K562 (cell line): ENCODE results near the gene NR2F2. TPM values are rescaled to one million over a fixed set of nuclear protein-coding genes. Genes with fewer than 3 reads are reported as not detected.
A peak's percentile ranks its signal among the peaks of the same experiment; 100 is the strongest.

Experiments used
- ATAC-seq: fragments of 200-7000 bp; cut with Tn5 transposase; 3 replicates; pipeline ENCODE4 v1.9.1; 2020; ENCODE audit warnings: moderate library complexity
- BruUV-seq: library from RNA; stranded (reverse); fragments of 400-500 nt; replicated peaks from 2 replicates; lab custom pipeline; 2021; lab: Mats Ljungman, UMichigan
- CTCF ChIA-PET: fragments of 300-600 bp; formaldehyde crosslinking; extraction: SDS; loops from one replicate; lab custom pipeline; 2021; ENCODE audit warnings: low intra/inter-chr PET ratio; lab: Yijun Ruan, JAX
- POLR2A ChIA-PET: fragments of 300-600, 350-650 bp; sonication (Branson Sonifier 250); formaldehyde crosslinking; extraction: SDS; loops from one replicate; lab custom pipeline; 2021; ENCODE audit warnings: antibody characterized with exemption, inconsistent platforms; lab: Yijun Ruan, JAX
- DNase-seq, 4 experiments: peaks; one replicate each; pipeline versions ENCODE4 v3.0.0 to v3.0.0-alpha.2; 2011 to 2018; ENCODE audit warnings: low spot score in 3 of 4, mixed read lengths in 3 of 4; ENCODE audit errors: extremely low read depth in 1 of 4
- FAIRE-seq: peaks from 2 replicates; lab custom pipeline; 2011; peaks lifted over from hg19 to GRCh38; lab: Jason Lieb, UNC
- H2AFZ ChIP-seq: 2 replicates; pipeline ENCODE4 v1.6.0; 2011; ENCODE audit warnings: low read depth, low read length, control low read depth, inconsistent platforms
- H3K27ac ChIP-seq: fragments of 200-600 bp; 3 replicates; pipeline ENCODE4 v1.8.0; 2011; ENCODE audit warnings: low read depth, mild to moderate bottlenecking, control low read depth, inconsistent platforms, low read length, moderate library complexity, mixed read lengths; ENCODE audit errors: extremely low read depth
- H3K27me3 ChIP-seq, 2 experiments: fragments of 300-600 bp in 1 of 2; 2 replicates in 1 of 2; 3 replicates in 1 of 2; pipeline versions ENCODE4 v1.6.0 to v1.8.0; 2011; ENCODE audit warnings: inconsistent platforms in 2 of 2, low read length in 2 of 2, mild to moderate bottlenecking in 1 of 2, mixed read lengths in 1 of 2, moderate library complexity in 1 of 2; ENCODE audit not compliant: control insufficient read depth in 2 of 2, insufficient read depth in 2 of 2
- H3K36me3 ChIP-seq: fragments of 300-600 bp; 3 replicates; pipeline ENCODE4 v1.8.0; 2011; ENCODE audit warnings: mild to moderate bottlenecking, low read length, inconsistent platforms; ENCODE audit not compliant: control insufficient read depth, insufficient read depth
- H3K4me1 ChIP-seq, 2 experiments: fragments of 200-600 bp in 1 of 2; replicated peaks in 1 of 2; 2 replicates in 1 of 2; 3 replicates in 1 of 2; pipeline versions ENCODE4 v1.5.1 to v1.8.0; 2011; ENCODE audit warnings: inconsistent platforms in 2 of 2, low read length in 2 of 2, mild to moderate bottlenecking in 1 of 2, mixed read lengths in 1 of 2, moderate library complexity in 1 of 2; ENCODE audit not compliant: control insufficient read depth in 2 of 2, insufficient read depth in 2 of 2
- H3K4me2 ChIP-seq: 2 replicates; pipeline ENCODE4 v1.6.1; 2011; ENCODE audit warnings: low read length, control low read depth, inconsistent platforms, mixed read lengths; ENCODE audit not compliant: insufficient read depth
- H3K4me3 ChIP-seq: fragments of 200-600 bp; sonication (generic), shearing (Covaris generic); 2 replicates; pipeline ENCODE4 v1.5.1; 2016; ENCODE audit warnings: control low read depth, inconsistent platforms
- H3K79me2 ChIP-seq: fragments of 200-600 bp; 3 replicates; pipeline ENCODE4 v1.8.0; 2011; ENCODE audit warnings: low read length, inconsistent platforms; ENCODE audit not compliant: control insufficient read depth, insufficient read depth
- H3K9ac ChIP-seq, 2 experiments: 2 replicates each; pipeline versions ENCODE4 v1.6.0 to v1.6.1; 2011; ENCODE audit warnings: low read depth in 2 of 2, low read length in 2 of 2, control low read depth in 1 of 2, inconsistent platforms in 1 of 2, mild to moderate bottlenecking in 1 of 2, mixed read lengths in 1 of 2; ENCODE audit not compliant: insufficient read depth in 1 of 2
- H3K9me1 ChIP-seq: one replicate; pipeline ENCODE4 v1.6.0; 2011; ENCODE audit warnings: inconsistent platforms, mild to moderate bottlenecking, low read length, moderate library complexity; ENCODE audit not compliant: control insufficient read depth, insufficient read depth
- H3K9me3 ChIP-seq: replicated peaks from 2 replicates; pipeline ENCODE4 v1.5.1; 2011; ENCODE audit warnings: low read depth, low read length, inconsistent platforms; ENCODE audit not compliant: control insufficient read depth, insufficient read depth
- H4K20me1 ChIP-seq: replicated peaks from 2 replicates; pipeline ENCODE4 v1.6.1; 2011; ENCODE audit warnings: low read length, inconsistent platforms, mixed read lengths; ENCODE audit not compliant: control insufficient read depth, insufficient read depth
- CBX2 ChIP-seq: fragments of 200-600 bp; sonication (generic); IDR thresholded peaks from one replicate; pipeline ENCODE4 v1.6.1; 2012; ENCODE audit warnings: mild to moderate bottlenecking, low read length, inconsistent platforms; ENCODE audit not compliant: insufficient read depth, poor library complexity, severe bottlenecking
- CBX8 ChIP-seq: fragments of 200-600 bp; sonication (generic); IDR thresholded peaks from 2 replicates; pipeline ENCODE4 v1.6.1; 2012; ENCODE audit warnings: borderline replicate concordance, mixed run types, low read depth, mild to moderate bottlenecking, moderate library complexity, mixed read lengths, low read length, control low read depth, inconsistent platforms; ENCODE audit not compliant: poor library complexity, severe bottlenecking; ENCODE audit errors: extremely low read depth
- HDAC1 ChIP-seq, 2 experiments: fragments of 450-650 bp; IDR thresholded peaks; 2 replicates each; pipeline ENCODE4 v1.6.1; 2016 to 2017; ENCODE audit warnings: inconsistent platforms in 1 of 2, mild to moderate bottlenecking in 1 of 2, moderate library complexity in 1 of 2
- MTA3 ChIP-seq: fragments of 450-650 bp; formaldehyde crosslinking; IDR thresholded peaks from 2 replicates; pipeline ENCODE4 v1.6.1; 2017; ENCODE audit warnings: mild to moderate bottlenecking, borderline replicate concordance
- PHF20 ChIP-seq: fragments of 450-650 bp; IDR thresholded peaks from 2 replicates; pipeline ENCODE4 v1.6.1; 2018; ENCODE audit not compliant: partially characterized antibody
- PTTG1 ChIP-seq: fragments of 450-650 bp; IDR thresholded peaks from 2 replicates; pipeline ENCODE4 v1.6.1; 2016; ENCODE audit warnings: low read depth, mild to moderate bottlenecking, missing genetic modification characterization, missing compliant biosample characterization
- RAD51 ChIP-seq: fragments of 450-650 bp; IDR thresholded peaks from 2 replicates; pipeline ENCODE4 v1.7.1; 2016; ENCODE audit warnings: low read depth, mild to moderate bottlenecking, borderline replicate concordance
- RBM14 ChIP-seq: fragments of 200-400 bp; formaldehyde crosslinking; IDR thresholded peaks from 2 replicates; pipeline ENCODE4 v1.6.1; 2018; ENCODE audit warnings: low read depth, mild to moderate bottlenecking, low read length, moderate library complexity, borderline replicate concordance; ENCODE audit not compliant: insufficient read depth
- RCOR1 ChIP-seq, 2 experiments: IDR thresholded peaks; 2 replicates each; pipeline ENCODE4 v1.6.1; 2012; ENCODE audit warnings: low read depth in 2 of 2, low read length in 2 of 2, borderline replicate concordance in 1 of 2, improper control_type of control experiment in 1 of 2
- TFE3 ChIP-seq: fragments of 450-650 bp; formaldehyde crosslinking; IDR thresholded peaks from 2 replicates; pipeline ENCODE4 v1.4.0; 2020; ENCODE audit warnings: mild to moderate bottlenecking, mixed read lengths
- ZNF431 ChIP-seq: sonication (generic); formaldehyde crosslinking; IDR thresholded peaks from 2 replicates; pipeline ENCODE4 v1.8.0; 2022; ENCODE audit warnings: mild to moderate bottlenecking, missing genetic modification reagents
- ZNF512 ChIP-seq: IDR thresholded peaks from 2 replicates; pipeline ENCODE4 v1.6.1; 2016; ENCODE audit warnings: missing genetic modification characterization, missing compliant biosample characterization
- ZNF655 ChIP-seq: fragments of 250-450 bp; sonication (Bioruptor Pico); IDR thresholded peaks from 2 replicates; pipeline ENCODE4 v1.5.0; 2021
- ZNF75A ChIP-seq: fragments of 450-650 bp; formaldehyde crosslinking; IDR thresholded peaks from 2 replicates; pipeline ENCODE4 v1.4.0; 2020; ENCODE audit warnings: mild to moderate bottlenecking
- ZSCAN29 ChIP-seq: fragments of 450-650 bp; IDR thresholded peaks from 2 replicates; pipeline ENCODE4 v1.6.1; 2017
- WGBS: fragments of 100-300 bp; shearing (Covaris generic); methylation state at CpG from one replicate; pipeline ENCODE4 v1.1.6; 2016; ENCODE audit warnings: low coverage, mixed read lengths; ENCODE audit not compliant: insufficient coverage; ENCODE audit errors: missing lambda C conversion rate; 5-methylcytosine and 5-hydroxymethylcytosine counted together
- in situ Hi-C: fragments of 300-500 bp; cut with MboI; formaldehyde crosslinking; loops from 4 replicates; pipeline ENCODE4 v1.15.0; 2018; ENCODE audit warnings: inconsistent platforms, mixed read lengths
- intact Hi-C: fragments of 100-400 bp; cut with micrococcal nuclease; formaldehyde crosslinking; loops from 2 replicates; pipeline ENCODE4 v1.14.2; 2022
- polyA plus RNA-seq, 8 experiments: library from polyadenylated mRNA; depleted of rRNA in 4 of 8; stranded (reverse) in 5 of 8; unstranded in 3 of 8; fragments of >200 nt; fragmentation: Nextera tagmentation in 2 of 8; fragmentation: Illumina TruSeq in 1 of 8; extraction: Ambion mirVana in 2 of 8; extraction: Trizol in 1 of 8; gene quantifications; 2 replicates each; pipeline versions ENCODE4 v1.2.1 to v1.2.3, GENCODE V29; 2011 to 2014; ENCODE audit warnings: inconsistent platforms in 1 of 8, missing spikeins in 1 of 8
- total RNA-seq, 7 experiments: library from RNA; depleted of rRNA in 6 of 7; stranded (reverse); fragments of >200 nt in 6 of 7; fragmentation: Illumina TruSeq in 2 of 7; extraction: Trizol in 2 of 7; gene quantifications; 2 replicates each; pipeline versions ENCODE4 v1.2.1 to v1.2.3, GENCODE V29; 2011 to 2021; ENCODE audit warnings: low replicate concordance in 1 of 7

NR2F2 gene
- total and polyA plus RNA-seq, 9 of the 15 experiments (the other 6 are each of a cell fraction or from before 2014, with no cell fraction given): 6.0 to 51.8 (median 11.1) TPM

GRCh38 chr15:96337365-96338023 lies 7.0 kb downstream of the NR2F2 start:
- no TSS peak for BruUV-seq
- H3K27ac ChIP-seq: peak overlapping the region; percentile 58
- DNase-seq (peak in 1 of 4 experiments; percentile 35), ATAC-seq (peak; percentile 9; the same call in 2 of the 3 replicates), FAIRE-seq (no peak)
- peaks cover 84% of the 10 kb centered on the region for H3K36me3 ChIP-seq
- H4K20me1 ChIP-seq: peaks cover 24% of the 10 kb centered on the region
- peaks cover 26 to 32% of the 10 kb centered on the region in 2 experiments for H3K4me1 ChIP-seq
- in situ Hi-C loops (loop anchor here (10.0 to 25.0 kb wide), 2 partner anchors 413 to 900 kb away; no protein-coding TSS in a partner anchor), intact Hi-C loops (loop anchor here (10.0 kb wide), 2 partner anchors 147 to 1053 kb away; no protein-coding TSS in a partner anchor)
- ChIA-PET CTCF (no interaction called here), POLR2A (interaction anchor here (1.0 to 3.7 kb wide), 5 partner anchors 9 to 223 kb away, joined by 3 to 13 read pairs (median 3); no protein-coding TSS in a partner anchor)
- H3K27me3 ChIP-seq: no peaks in the 10 kb centered on the region
- peak overlapping the region; percentile 0; the same call in 1 of the 2 replicates for H2AFZ ChIP-seq
- under 1% methylated on average over 14 of the region's 14 CpGs for WGBS
- no peaks in the 10 kb centered on the region for H3K9me1 ChIP-seq
- peak overlapping the region; percentile 71 for H3K4me3 ChIP-seq
- peaks cover 2% of the 10 kb centered on the region; the same call in 1 of the 2 replicates for H3K9me3 ChIP-seq
- H3K4me2 ChIP-seq: peak overlapping the region; percentile 92
- H3K79me2 ChIP-seq: peaks cover 97% of the 10 kb centered on the region
- peak overlapping the region; percentile 88 to 89; a peak in 3 of 4 replicates for H3K9ac ChIP-seq
- no peak for TF ChIP-seq ZNF431
- TF ChIP-seq ZNF75A (CRISPR knock-in tag): no peak
- no peak for TF ChIP-seq MTA3
- TF ChIP-seq ZNF655 (CRISPR knock-in tag): no peak
- 0 out of 4 replicates have a peak, but pooled peaks of 1 of the 2 experiments have one; percentile 2 for TF ChIP-seq HDAC1 (IDR thresholded peaks at IDR 0.05)
- TF ChIP-seq RAD51: 0 out of 2 replicates have a peak, but pooled peaks have one; percentile 1
- TF ChIP-seq ZSCAN29: no peak
- TF ChIP-seq PHF20: no peak
- no peak for TF ChIP-seq CBX8
- TF ChIP-seq ZNF512 (tag): peak; percentile 30; the same call in 1 of the 2 replicates
- TF ChIP-seq TFE3 (CRISPR knock-in tag): no peak
- TF ChIP-seq RCOR1 (IDR thresholded peaks at IDR 0.05; ENCODE audit: borderline replicate concordance in 1 of 2, low read depth in 2 of 2, low read length in 2 of 2): no peak
- no peak for TF ChIP-seq CBX2
- TF ChIP-seq RBM14: no peak
- TF ChIP-seq PTTG1: no peak
